Measurements from ENCODE around the gene DNAJA2.

The DNAJA2 gene

GRCh38 chr16:46930861-46931260, 42.6 kb downstream of the DNAJA2 start:
- Histone ChIP-seq H3K9ac (ENCODE audit: low read length in 5 of 5) (no peak overlapping the region), H3K27me3 (ENCODE audit: control insufficient read depth in 5 of 5, insufficient read depth in 4 of 5, low read length in 5 of 5) (no peaks in the 10 kb centered on the region), H3K9me3 (ENCODE audit: control insufficient read depth in 5 of 5, low read length in 5 of 5) (no peaks in the 10 kb centered on the region), H3K27ac (ENCODE audit: low read depth, low read length) (no peak overlapping the region), H3K4me1 (ENCODE audit: control insufficient read depth in 5 of 5, insufficient read depth in 5 of 5, low read length in 5 of 5) (peaks cover 2 to 22% (median 15%) of the 10 kb centered on the region in 5 donors), H3K36me3 (ENCODE audit: control insufficient read depth in 5 of 5, insufficient read depth in 5 of 5, low read length in 5 of 5) (peaks cover 0 to 27% (median 15%) of the 10 kb centered on the region in 5 donors), H3K4me3 (ENCODE audit: low read depth in 1 of 5, low read length in 5 of 5) (no peak overlapping the region)

- Histone ChIP-seq H3K4me3 (ENCODE audit: low read depth in 1 of 5, low read length in 5 of 5) (no peak overlapping the region), H3K27ac (ENCODE audit: low read depth, low read length) (no peak overlapping the region), H3K9me3 (ENCODE audit: control insufficient read depth in 5 of 5, low read length in 5 of 5) (no peaks in the 10 kb centered on the region), H3K36me3 (ENCODE audit: control insufficient read depth in 5 of 5, insufficient read depth in 5 of 5, low read length in 5 of 5) (peaks cover 0 to 30% (median 16%) of the 10 kb centered on the region in 5 donors), H3K27me3 (ENCODE audit: control insufficient read depth in 5 of 5, insufficient read depth in 4 of 5, low read length in 5 of 5) (no peaks in the 10 kb centered on the region), H3K9ac (ENCODE audit: low read length in 5 of 5) (no peak overlapping the region), H3K4me1 (ENCODE audit: control insufficient read depth in 5 of 5, insufficient read depth in 5 of 5, low read length in 5 of 5) (peaks cover 2 to 23% (median 17%) of the 10 kb centered on the region in 5 donors)
Measured at GRCh38 chr16:46929378-46930332, 43.8 kb downstream of the DNAJA2 start.

GRCh38 chr16:46928811-46929210, 44.7 kb downstream of the DNAJA2 start:
- Histone ChIP-seq H3K9ac (ENCODE audit: low read length in 5 of 5) (no peak overlapping the region), H3K27me3 (ENCODE audit: control insufficient read depth in 5 of 5, insufficient read depth in 4 of 5, low read length in 5 of 5) (no peaks in the 10 kb centered on the region), H3K4me3 (ENCODE audit: low read depth in 1 of 5, low read length in 5 of 5) (no peak overlapping the region), H3K9me3 (ENCODE audit: control insufficient read depth in 5 of 5, low read length in 5 of 5) (no peaks in the 10 kb centered on the region), H3K27ac (ENCODE audit: low read depth, low read length) (no peak overlapping the region), H3K4me1 (ENCODE audit: control insufficient read depth in 5 of 5, insufficient read depth in 5 of 5, low read length in 5 of 5) (peaks cover 2 to 31% (median 25%) of the 10 kb centered on the region in 5 donors), H3K36me3 (ENCODE audit: control insufficient read depth in 5 of 5, insufficient read depth in 5 of 5, low read length in 5 of 5) (peaks cover 0 to 37% (median 25%) of the 10 kb centered on the region in 5 donors)

GRCh38 chr16:46927273-46927672, 46.2 kb downstream of the DNAJA2 start:
- no peak overlapping the region for H3K4me3 ChIP-seq (ENCODE audit: low read depth in 1 of 5, low read length in 5 of 5)
- H3K36me3 ChIP-seq (ENCODE audit: control insufficient read depth in 5 of 5, insufficient read depth in 5 of 5, low read length in 5 of 5): peaks cover 0 to 51% (median 34%) of the 10 kb centered on the region in 5 donors
- H3K9ac ChIP-seq (ENCODE audit: low read length in 5 of 5): no peak overlapping the region
- H3K9me3 ChIP-seq (ENCODE audit: control insufficient read depth in 5 of 5, low read length in 5 of 5): no peaks in the 10 kb centered on the region
- H3K27ac ChIP-seq (ENCODE audit: low read depth, low read length): no peak overlapping the region
- H3K27me3 ChIP-seq (ENCODE audit: control insufficient read depth in 5 of 5, insufficient read depth in 4 of 5, low read length in 5 of 5): no peaks in the 10 kb centered on the region
- peaks cover 0 to 38% (median 31%) of the 10 kb centered on the region in 5 donors for H3K4me1 ChIP-seq (ENCODE audit: control insufficient read depth in 5 of 5, insufficient read depth in 5 of 5, low read length in 5 of 5)

- Histone ChIP-seq H3K27ac (ENCODE audit: low read depth, low read length) (no peak overlapping the region), H3K27me3 (ENCODE audit: control insufficient read depth in 5 of 5, insufficient read depth in 4 of 5, low read length in 5 of 5) (no peaks in the 10 kb centered on the region), H3K9me3 (ENCODE audit: control insufficient read depth in 5 of 5, low read length in 5 of 5) (no peaks in the 10 kb centered on the region), H3K4me1 (ENCODE audit: control insufficient read depth in 5 of 5, insufficient read depth in 5 of 5, low read length in 5 of 5) (peaks cover 0 to 38% (median 31%) of the 10 kb centered on the region in 5 donors), H3K9ac (ENCODE audit: low read length in 5 of 5) (no peak overlapping the region), H3K36me3 (ENCODE audit: control insufficient read depth in 5 of 5, insufficient read depth in 5 of 5, low read length in 5 of 5) (peaks cover 0 to 57% (median 40%) of the 10 kb centered on the region in 5 donors), H3K4me3 (ENCODE audit: low read depth in 1 of 5, low read length in 5 of 5) (no peak overlapping the region)
Measured at GRCh38 chr16:46926470-46927225, 46.8 kb downstream of the DNAJA2 start.

- Histone ChIP-seq H3K4me3 (ENCODE audit: low read depth in 1 of 5, low read length in 5 of 5) (no peak overlapping the region), H3K27ac (ENCODE audit: low read depth, low read length) (peak overlapping the region; percentile 41), H3K4me1 (ENCODE audit: control insufficient read depth in 5 of 5, insufficient read depth in 5 of 5, low read length in 5 of 5) (peaks cover 0 to 36% (median 28%) of the 10 kb centered on the region in 5 donors), H3K9me3 (ENCODE audit: control insufficient read depth in 5 of 5, low read length in 5 of 5) (no peaks in the 10 kb centered on the region), H3K36me3 (ENCODE audit: control insufficient read depth in 5 of 5, insufficient read depth in 5 of 5, low read length in 5 of 5) (peaks cover 0 to 63% (median 40%) of the 10 kb centered on the region in 5 donors), H3K27me3 (ENCODE audit: control insufficient read depth in 5 of 5, insufficient read depth in 4 of 5, low read length in 5 of 5) (no peaks in the 10 kb centered on the region), H3K9ac (ENCODE audit: low read length in 5 of 5) (no peak overlapping the region)
Measured at GRCh38 chr16:46924402-46924801, 49.1 kb downstream of the DNAJA2 start.

- peaks cover 0 to 35% (median 28%) of the 10 kb centered on the region in 5 donors for H3K4me1 ChIP-seq (ENCODE audit: control insufficient read depth in 5 of 5, insufficient read depth in 5 of 5, low read length in 5 of 5)
- H3K9ac ChIP-seq (ENCODE audit: low read length in 5 of 5): no peak overlapping the region
- peak overlapping the region; percentile 52 for H3K27ac ChIP-seq (ENCODE audit: low read depth, low read length)
- H3K4me3 ChIP-seq (ENCODE audit: low read depth in 1 of 5, low read length in 5 of 5): no peak overlapping the region
- H3K9me3 ChIP-seq (ENCODE audit: control insufficient read depth in 5 of 5, low read length in 5 of 5): no peaks in the 10 kb centered on the region
- H3K27me3 ChIP-seq (ENCODE audit: control insufficient read depth in 5 of 5, insufficient read depth in 4 of 5, low read length in 5 of 5): no peaks in the 10 kb centered on the region
- H3K36me3 ChIP-seq (ENCODE audit: control insufficient read depth in 5 of 5, insufficient read depth in 5 of 5, low read length in 5 of 5): peaks cover 0 to 63% (median 37%) of the 10 kb centered on the region in 5 donors
Measured at GRCh38 chr16:46923513-46924295, 49.8 kb downstream of the DNAJA2 start.

GRCh38 chr16:46922239-46922638, 51.2 kb downstream of the DNAJA2 start:
- no peaks in the 10 kb centered on the region for H3K27me3 ChIP-seq (ENCODE audit: control insufficient read depth in 5 of 5, insufficient read depth in 4 of 5, low read length in 5 of 5)
- peaks cover 0 to 30% (median 22%) of the 10 kb centered on the region in 5 donors for H3K4me1 ChIP-seq (ENCODE audit: control insufficient read depth in 5 of 5, insufficient read depth in 5 of 5, low read length in 5 of 5)
- H3K9me3 ChIP-seq (ENCODE audit: control insufficient read depth in 5 of 5, low read length in 5 of 5): no peaks in the 10 kb centered on the region
- no peak overlapping the region for H3K4me3 ChIP-seq (ENCODE audit: low read depth in 1 of 5, low read length in 5 of 5)
- no peak overlapping the region for H3K27ac ChIP-seq (ENCODE audit: low read depth, low read length)
- H3K36me3 ChIP-seq (ENCODE audit: control insufficient read depth in 5 of 5, insufficient read depth in 5 of 5, low read length in 5 of 5): peaks cover 2 to 69% (median 47%) of the 10 kb centered on the region in 5 donors
- H3K9ac ChIP-seq (ENCODE audit: low read length in 5 of 5): no peak overlapping the region

- Histone ChIP-seq H3K9me3 (ENCODE audit: control insufficient read depth in 5 of 5, low read length in 5 of 5) (no peaks in the 10 kb centered on the region), H3K4me3 (ENCODE audit: low read depth in 1 of 5, low read length in 5 of 5) (no peak overlapping the region), H3K9ac (ENCODE audit: low read length in 5 of 5) (no peak overlapping the region), H3K36me3 (ENCODE audit: control insufficient read depth in 5 of 5, insufficient read depth in 5 of 5, low read length in 5 of 5) (peaks cover 2 to 74% (median 45%) of the 10 kb centered on the region in 5 donors), H3K27ac (ENCODE audit: low read depth, low read length) (no peak overlapping the region), H3K27me3 (ENCODE audit: control insufficient read depth in 5 of 5, insufficient read depth in 4 of 5, low read length in 5 of 5) (no peaks in the 10 kb centered on the region), H3K4me1 (ENCODE audit: control insufficient read depth in 5 of 5, insufficient read depth in 5 of 5, low read length in 5 of 5) (peaks cover 0 to 20% (median 13%) of the 10 kb centered on the region in 5 donors)
Measured at GRCh38 chr16:46920402-46921068, 52.9 kb downstream of the DNAJA2 start.

Measured in subcutaneous abdominal adipose tissue (tissue), 5 donors.